ENCODE measurements around the gene VSTM4.

VSTM4 gene

GRCh38 chr10:49025347-49025983, 89.9 kb downstream of the VSTM4 start:
- POLR2A ChIA-PET: no interaction called here
- TF ChIP-seq CTCF (IDR thresholded peaks at IDR 0.05; ENCODE audit: insufficient read depth, low read length, missing control alignments): no peak
- CTCF ChIA-PET: no interaction called here
- H3K4me3 ChIP-seq (ENCODE audit: low read depth, low read length): no peak overlapping the region
- no peak for DNase-seq (ENCODE audit: low read depth, low spot score)

- CTCF ChIA-PET: no interaction called here
- no peak for TF ChIP-seq CTCF (IDR thresholded peaks at IDR 0.05; ENCODE audit: insufficient read depth, low read length, missing control alignments)
Measured at GRCh38 chr10:49024484-49024883, 90.8 kb downstream of the VSTM4 start.

GRCh38 chr10:49023752-49024151, 91.6 kb downstream of the VSTM4 start:
- peak; percentile 7 for DNase-seq (ENCODE audit: low read depth, low spot score)
- POLR2A ChIA-PET: no interaction called here

More at GRCh38 chr10:49024484-49024883, 90.8 kb downstream of the VSTM4 start:
- POLR2A ChIA-PET: no interaction called here
- H3K4me3 ChIP-seq (ENCODE audit: low read depth, low read length): no peak overlapping the region
- DNase-seq (ENCODE audit: low read depth, low spot score): no peak

GRCh38 chr10:49023071-49023470, 92.3 kb downstream of the VSTM4 start:
- H3K4me3 ChIP-seq (ENCODE audit: low read depth, low read length): no peak overlapping the region
- POLR2A ChIA-PET: no interaction called here
- no peak for TF ChIP-seq CTCF (IDR thresholded peaks at IDR 0.05; ENCODE audit: insufficient read depth, low read length, missing control alignments)
- no peak for DNase-seq (ENCODE audit: low read depth, low spot score)
- CTCF ChIA-PET: interaction anchor here (1.5 kb wide), 1 partner anchor 15 kb away, joined by 3 read pairs; no protein-coding TSS in a partner anchor

More at GRCh38 chr10:49023752-49024151, 91.6 kb downstream of the VSTM4 start:
- no peak overlapping the region for H3K4me3 ChIP-seq (ENCODE audit: low read depth, low read length)
- no peak for TF ChIP-seq CTCF (IDR thresholded peaks at IDR 0.05; ENCODE audit: insufficient read depth, low read length, missing control alignments)
- CTCF ChIA-PET: interaction anchor here (1.5 kb wide), 1 partner anchor 16 kb away, joined by 3 read pairs; no protein-coding TSS in a partner anchor

GRCh38 chr10:49021685-49022084, 93.6 kb downstream of the VSTM4 start:
- TF ChIP-seq CTCF (IDR thresholded peaks at IDR 0.05; ENCODE audit: insufficient read depth, low read length, missing control alignments): no peak

GRCh38 chr10:49015700-49016099, 99.6 kb downstream of the VSTM4 start:
- H3K4me3 ChIP-seq (ENCODE audit: low read depth, low read length): no peak overlapping the region
- no peak for DNase-seq (ENCODE audit: low read depth, low spot score)
- ChIA-PET CTCF (interaction anchor here (0.8 kb wide), 1 partner anchor 14 kb away, joined by 3 read pairs; no protein-coding TSS in a partner anchor), POLR2A (no interaction called here)
- TF ChIP-seq CTCF (IDR thresholded peaks at IDR 0.05; ENCODE audit: insufficient read depth, low read length, missing control alignments): no peak

More at GRCh38 chr10:49021685-49022084, 93.6 kb downstream of the VSTM4 start:
- no peak overlapping the region for H3K4me3 ChIP-seq (ENCODE audit: low read depth, low read length)
- CTCF ChIA-PET: no interaction called here
- DNase-seq (ENCODE audit: low read depth, low spot score): no peak
- POLR2A ChIA-PET: no interaction called here
